ENCODE results near the gene SOHLH1. TPM values are rescaled to one million over a fixed set of nuclear protein-coding genes. Genes with fewer than 3 reads are reported as not detected.
A peak's percentile ranks its signal among the peaks of the same experiment; 100 is the strongest.

SOHLH1 gene
- total and polyA plus RNA-seq, 2 of the 13 experiments (the other 11 are each of a cell fraction or from before 2014, with no cell fraction given) = 0.15 TPM

GRCh38 chr9:135718616-135719015 is 19.3 kb upstream of the SOHLH1 start (continued):
- TF ChIP-seq ARID4A (CRISPR knock-in tag; IDR thresholded peaks at IDR 0.05; ENCODE audit: borderline replicate concordance) = no peak
- TF ChIP-seq ETV5 (CRISPR knock-in tag; IDR thresholded peaks at IDR 0.05; ENCODE audit: borderline replicate concordance) = 0 out of 2 replicates have a peak, but pooled peaks have one; percentile 17
- TF ChIP-seq ZNF788 (CRISPR knock-in tag; IDR thresholded peaks at IDR 0.05; ENCODE audit: borderline replicate concordance) = 0 out of 2 replicates have a peak, but pooled peaks have one; percentile 19
- TF ChIP-seq ZNF367 (CRISPR knock-in tag; IDR thresholded peaks at IDR 0.05; ENCODE audit: borderline replicate concordance) = no peak

- in situ Hi-C loops (cut with HindIII; ENCODE audit: extremely low pct_ligation_motif_present, low pct_unique_long_range_greater_than_20kb) = no loop called here
- POLR2A ChIA-PET = no interaction called here
- BruUV-seq (replicated peaks) = no TSS peak
Measured at GRCh38 chr9:135717410-135717809, 18.1 kb upstream of the SOHLH1 start.

More at GRCh38 chr9:135717410-135717809, 18.1 kb upstream of the SOHLH1 start:
- Histone ChIP-seq H3K4me3 (replicated peaks in 1 of 3; ENCODE audit: insufficient read depth in 1 of 3, low read depth in 2 of 3, low read length in 3 of 3) (no peak overlapping the region), H3K27ac (ENCODE audit: extremely low read length, insufficient read depth, low read length) (no peak overlapping the region), H3K4me2 (ENCODE audit: low read depth, low read length) (no peak overlapping the region), H2AFZ (ENCODE audit: low read length) (no peak overlapping the region), H3K4me1 (ENCODE audit: insufficient read depth, low read length) (no peaks in the 10 kb centered on the region), H3K9ac (ENCODE audit: insufficient read depth, low read depth, low read length) (no peak overlapping the region), H3K9me3 (ENCODE audit: low read length) (no peaks in the 10 kb centered on the region), H3K36me3 (replicated peaks in 1 of 2; ENCODE audit: control insufficient read depth in 1 of 2, insufficient read depth in 2 of 2, low read length in 2 of 2) (no peaks in the 10 kb centered on the region), H4K20me1 (ENCODE audit: insufficient read depth, low read length) (peaks cover 10% of the 10 kb centered on the region; the same call in 1 of the 2 replicates), H3K27me3 (ENCODE audit: control insufficient read depth in 1 of 2, insufficient read depth in 2 of 2, low read length in 2 of 2) (peaks cover 23 to 84% of the 10 kb centered on the region in 2 experiments; a peak in 4 of 5 replicates), H3K79me2 (ENCODE audit: insufficient read depth, low read length) (no peaks in the 10 kb centered on the region)
- no peak for ATAC-seq
- FAIRE-seq = no peak
- TF ChIP-seq FOSL2 (CRISPR knock-in tag; IDR thresholded peaks at IDR 0.05) (no peak), ZNF780A (CRISPR knock-in tag; IDR thresholded peaks at IDR 0.05) (no peak), MAF1 (CRISPR knock-in tag; IDR thresholded peaks at IDR 0.05; ENCODE audit: borderline replicate concordance) (no peak), ZNF124 (CRISPR knock-in tag; IDR thresholded peaks at IDR 0.05) (no peak), ZNF18 (CRISPR knock-in tag; IDR thresholded peaks at IDR 0.05; ENCODE audit: insufficient replicate concordance) (no peak), KDM2A (CRISPR knock-in tag; IDR thresholded peaks at IDR 0.05; ENCODE audit: borderline replicate concordance, low read depth) (no peak), ZNF552 (CRISPR knock-in tag; IDR thresholded peaks at IDR 0.05; ENCODE audit: borderline replicate concordance) (no peak), ZNF256 (CRISPR knock-in tag; conservative IDR thresholded peaks at IDR 0.05) (no peak), MAFF (IDR thresholded peaks at IDR 0.05; ENCODE audit: low read depth, low read length) (no peak), ZNF672 (CRISPR knock-in tag; IDR thresholded peaks at IDR 0.05) (no peak), NFE2L1 (CRISPR knock-in tag; IDR thresholded peaks at IDR 0.05; ENCODE audit: borderline replicate concordance) (no peak), ZBTB37 (CRISPR knock-in tag; IDR thresholded peaks at IDR 0.05) (no peak), ZSCAN29 (CRISPR knock-in tag; conservative IDR thresholded peaks at IDR 0.05) (no peak)
- intact Hi-C loops (cut with micrococcal nuclease; ENCODE audit: unreplicated experiment) = no loop called here
- no peak for DNase-seq (ENCODE audit: low spot score)
- CTCF ChIA-PET (ENCODE audit: low intra/inter-chr PET ratio, low total read pairs) = no interaction called here
- WGBS (ENCODE audit: low lambda C conversion rate) = 4% methylated on average over 7 of the region's 13 CpGs

All from HepG2 (cell line).